Erythroblast (primary cell): ENCODE measurements around the gene MEGF10.
A peak's percentile ranks its signal among the peaks of the same experiment; 100 is the strongest.

Source experiments
- DNase-seq, 2 experiments: peaks; one replicate each; lab custom pipeline; 2025; lab: John Stamatoyannopoulos, UW
- GATA1 ChIP-seq: IDR thresholded peaks from 2 replicates; pipeline ENCODE4 v1.6.1; 2011; ENCODE audit warnings: low read depth, mild to moderate bottlenecking, control low read depth, low read length, moderate library complexity
- POLR2A ChIP-seq: IDR thresholded peaks from 2 replicates; pipeline ENCODE4 v1.6.1; 2011; ENCODE audit warnings: mild to moderate bottlenecking, low read length

MEGF10 gene

GRCh38 chr5:127429928-127430327 lies 139.3 kb downstream of the MEGF10 start:
- peak in 1 of 2 experiments; percentile 41 for DNase-seq
- TF ChIP-seq GATA1 (no peak), POLR2A (no peak)

GRCh38 chr5:127430627-127431026 lies 140.0 kb downstream of the MEGF10 start:
- DNase-seq, result peak in 1 of 2 experiments; percentile 17
- TF ChIP-seq POLR2A, result no peak

GRCh38 chr5:127431977-127432585 lies 141.5 kb downstream of the MEGF10 start:
- TF ChIP-seq POLR2A (no peak), GATA1 (no peak)
- no peak for DNase-seq

GRCh38 chr5:127433526-127433925 lies 142.9 kb downstream of the MEGF10 start:
- no peak for DNase-seq
- no peak for TF ChIP-seq POLR2A
- TF ChIP-seq GATA1, result no peak

- DNase-seq, result no peak
- no peak for TF ChIP-seq GATA1
- TF ChIP-seq POLR2A, result no peak
These were observed 144.0 kb downstream of the MEGF10 start for GRCh38 chr5:127434588-127434987.

GRCh38 chr5:127435821-127436220 lies 145.2 kb downstream of the MEGF10 start:
- TF ChIP-seq GATA1 (no peak), POLR2A (no peak)
- DNase-seq, result no peak

- TF ChIP-seq GATA1, result no peak
- TF ChIP-seq POLR2A, result no peak
- no peak for DNase-seq
These were observed 149.0 kb downstream of the MEGF10 start for GRCh38 chr5:127439644-127440043.

GRCh38 chr5:127440831-127441230 lies 150.2 kb downstream of the MEGF10 start:
- TF ChIP-seq POLR2A (no peak), GATA1 (no peak)
- DNase-seq, result no peak

- DNase-seq, result peak; percentile 22 to 39
- TF ChIP-seq GATA1, result no peak
- no peak for TF ChIP-seq POLR2A
These were observed 151.3 kb downstream of the MEGF10 start for GRCh38 chr5:127441799-127442484.

- DNase-seq, result no peak
- TF ChIP-seq POLR2A, result no peak
- TF ChIP-seq GATA1, result no peak
These were observed 153.6 kb downstream of the MEGF10 start for GRCh38 chr5:127444171-127444570.

- TF ChIP-seq GATA1, result no peak
- TF ChIP-seq POLR2A, result no peak
- no peak for DNase-seq
These were observed 154.7 kb downstream of the MEGF10 start for GRCh38 chr5:127445328-127445727.

- TF ChIP-seq POLR2A (no peak), GATA1 (no peak)
These were observed 156.0 kb downstream of the MEGF10 start for GRCh38 chr5:127446626-127447025.

GRCh38 chr5:127447827-127448226 lies 157.2 kb downstream of the MEGF10 start:
- TF ChIP-seq GATA1 (no peak), POLR2A (no peak)
- DNase-seq, result no peak

More at GRCh38 chr5:127446626-127447025, 156.0 kb downstream of the MEGF10 start:
- no peak for DNase-seq

GRCh38 chr5:127450046-127450445 lies 159.4 kb downstream of the MEGF10 start:
- no peak for DNase-seq
- no peak for TF ChIP-seq GATA1
- no peak for TF ChIP-seq POLR2A

- TF ChIP-seq GATA1 (no peak), POLR2A (no peak)
- no peak for DNase-seq
These were observed 160.5 kb downstream of the MEGF10 start for GRCh38 chr5:127451096-127451495.
